ENCODE results near the gene ECHDC3.
A peak's percentile ranks its signal among the peaks of the same experiment; 100 is the strongest.

ECHDC3 gene

DNA sequence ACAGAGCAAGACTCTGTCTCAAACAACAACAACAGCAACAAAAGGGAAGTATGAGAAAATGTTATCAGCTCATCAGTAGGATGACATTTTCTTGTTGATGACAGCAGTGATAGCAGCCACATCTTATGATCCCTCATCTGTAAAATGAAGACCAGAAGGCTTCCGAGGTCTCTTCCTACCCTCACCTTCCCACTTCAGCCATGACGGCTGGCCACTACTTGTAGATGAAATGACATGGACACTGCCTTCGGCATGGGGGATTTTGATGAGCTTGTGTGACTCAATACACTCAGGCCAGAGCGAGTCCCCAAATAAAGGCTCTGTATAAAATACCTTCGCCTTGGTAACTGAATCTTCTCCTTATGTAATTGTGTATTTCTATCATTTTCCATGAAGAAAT, 6.7 kb downstream of the ECHDC3 start:
- no peak for DNase-seq (ENCODE audit: low read depth in 2 of 2)

DNA sequence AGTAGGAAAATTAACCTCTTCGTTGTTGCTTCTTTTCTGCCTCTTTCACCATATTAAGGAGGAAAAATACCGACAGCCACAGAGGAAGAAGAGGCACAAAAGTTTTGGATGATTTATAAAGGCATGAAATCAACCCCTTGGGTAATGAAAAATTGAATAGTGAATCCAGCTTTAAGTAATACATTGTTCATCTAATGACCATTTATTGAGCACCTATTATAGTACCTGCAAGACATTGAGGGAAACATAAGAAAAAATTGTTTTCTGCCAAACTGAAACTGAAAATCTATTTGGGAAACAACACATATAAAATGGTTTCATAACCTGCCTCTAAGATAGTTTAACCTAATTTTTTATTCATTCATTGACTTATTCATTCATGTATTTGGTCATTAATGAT, 8.2 kb downstream of the ECHDC3 start:
- DNase-seq (ENCODE audit: low read depth in 2 of 2): no peak

DNA sequence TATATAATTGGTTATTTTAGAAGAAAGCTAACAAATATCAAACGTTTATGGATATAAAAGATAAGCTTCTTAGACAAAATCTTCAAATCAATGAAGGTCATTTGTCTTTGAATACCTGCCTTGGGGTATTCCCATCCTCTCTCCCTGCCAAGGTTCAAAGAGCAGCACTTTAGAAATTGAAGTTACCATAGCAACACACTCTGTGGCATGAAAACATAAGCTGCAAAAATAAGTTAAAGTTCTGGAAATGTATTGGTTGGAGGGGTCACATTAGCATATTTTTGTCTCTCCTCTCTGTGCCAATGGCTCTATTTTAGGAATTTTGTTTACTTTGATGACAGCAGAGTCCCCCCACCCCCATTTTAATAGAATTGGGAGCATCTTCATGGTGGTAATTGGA, 12.0 kb downstream of the ECHDC3 start:
- no peak for DNase-seq (ENCODE audit: low read depth in 2 of 2)

DNA sequence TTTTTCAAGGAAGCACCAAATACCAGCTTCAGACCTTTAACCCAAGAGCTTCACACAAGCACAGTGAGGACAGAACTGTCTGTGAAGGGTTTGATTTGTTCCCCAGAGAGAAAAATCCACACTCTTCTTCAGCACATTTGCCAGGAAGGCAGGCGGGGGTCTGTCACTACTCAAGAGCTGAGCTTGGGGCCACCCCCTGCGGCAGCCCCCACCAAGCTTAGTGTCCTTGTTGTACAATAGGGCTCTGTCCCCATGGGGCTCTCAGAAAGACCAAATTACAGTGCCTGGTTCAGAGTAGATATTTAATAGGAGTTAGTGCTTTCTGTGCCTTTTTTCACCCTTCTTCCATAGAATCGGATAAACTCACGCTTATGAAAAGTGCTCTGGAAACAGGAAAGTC, 12.4 kb downstream of the ECHDC3 start:
- no peak for DNase-seq (ENCODE audit: low read depth in 2 of 2)

DNA sequence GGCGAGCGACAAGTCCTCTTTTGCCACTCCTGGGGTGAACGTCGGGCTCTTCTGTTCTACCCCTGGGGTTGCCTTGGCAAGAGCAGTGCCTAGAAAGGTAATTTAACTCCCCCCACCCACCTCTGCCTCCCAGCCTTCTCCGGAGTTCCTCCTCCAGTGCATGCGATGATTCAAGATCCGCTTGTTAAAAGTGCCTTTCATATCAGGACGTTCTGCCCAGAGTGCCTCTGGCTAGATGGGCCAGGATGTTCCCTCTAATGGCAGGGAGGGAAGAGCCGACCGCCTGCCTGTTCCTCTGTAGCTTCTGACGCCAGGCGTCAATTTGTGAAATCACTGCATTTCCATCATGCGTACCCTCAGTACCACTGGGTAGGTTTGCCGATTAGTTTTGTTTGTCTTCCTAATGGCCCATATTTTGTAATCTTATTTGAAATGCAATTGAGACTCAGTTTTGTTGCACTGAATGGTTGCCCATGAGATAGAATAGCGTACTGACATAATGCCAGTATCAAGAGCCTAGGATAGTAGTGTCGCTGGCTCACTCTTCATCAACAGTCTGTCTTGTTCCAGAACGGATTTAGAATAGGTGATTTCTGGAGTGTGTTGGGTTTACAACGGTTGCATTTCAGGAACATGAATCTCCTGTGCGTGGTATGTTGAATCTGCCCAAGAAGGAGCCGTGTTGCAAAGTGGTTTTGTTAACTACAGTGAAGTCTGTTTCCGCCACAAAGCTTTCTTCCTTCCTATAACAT, 13.5 kb downstream of the ECHDC3 start:
- no peak for DNase-seq (ENCODE audit: low read depth in 2 of 2)

DNA sequence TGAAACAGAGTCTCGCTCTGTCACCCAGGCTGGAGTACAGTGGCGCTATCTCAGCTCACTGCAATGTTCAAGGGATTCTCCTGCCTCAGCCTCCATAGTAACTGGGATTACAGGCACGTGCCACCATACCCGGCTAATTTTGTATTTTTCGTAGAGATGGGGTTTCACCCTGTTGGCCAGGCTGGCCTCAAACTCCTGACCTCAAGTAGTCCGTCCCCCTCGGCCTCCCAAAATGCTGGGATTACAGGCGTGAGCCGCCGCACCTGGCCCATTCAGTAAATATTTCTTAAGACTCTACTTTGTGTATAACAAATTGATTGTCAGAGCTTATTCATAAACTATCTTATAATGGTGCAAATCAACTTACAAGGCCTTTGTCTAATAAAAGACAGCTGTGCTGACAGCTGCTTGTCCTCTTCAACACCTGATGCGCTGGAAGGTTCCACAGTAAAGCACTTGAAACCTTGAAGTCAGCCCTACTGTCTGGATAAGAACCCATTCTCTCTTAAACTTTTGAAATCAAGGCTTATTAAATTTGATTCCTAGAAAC, 14.7 kb downstream of the ECHDC3 start:
- no peak for DNase-seq (ENCODE audit: low read depth in 2 of 2)

DNA sequence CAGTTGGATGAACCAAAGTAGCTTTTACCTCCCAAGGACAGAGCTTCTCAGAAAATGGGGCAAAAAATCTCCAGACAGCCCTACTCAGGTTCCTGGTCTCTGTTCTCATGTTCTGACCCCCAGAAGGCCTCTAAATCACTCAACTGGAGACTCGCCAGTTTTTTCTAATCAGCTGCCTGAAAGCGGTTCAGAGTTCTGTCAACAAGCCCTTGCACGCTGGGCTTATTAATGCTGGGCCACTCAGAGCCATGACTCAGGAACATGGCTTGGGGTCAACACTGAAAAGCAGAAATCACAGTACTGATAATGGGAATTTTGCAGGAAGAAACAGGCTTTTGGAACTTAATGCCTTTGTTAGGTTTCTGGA, 15.3 kb downstream of the ECHDC3 start:
- DNase-seq (ENCODE audit: low read depth in 2 of 2): no peak

DNA sequence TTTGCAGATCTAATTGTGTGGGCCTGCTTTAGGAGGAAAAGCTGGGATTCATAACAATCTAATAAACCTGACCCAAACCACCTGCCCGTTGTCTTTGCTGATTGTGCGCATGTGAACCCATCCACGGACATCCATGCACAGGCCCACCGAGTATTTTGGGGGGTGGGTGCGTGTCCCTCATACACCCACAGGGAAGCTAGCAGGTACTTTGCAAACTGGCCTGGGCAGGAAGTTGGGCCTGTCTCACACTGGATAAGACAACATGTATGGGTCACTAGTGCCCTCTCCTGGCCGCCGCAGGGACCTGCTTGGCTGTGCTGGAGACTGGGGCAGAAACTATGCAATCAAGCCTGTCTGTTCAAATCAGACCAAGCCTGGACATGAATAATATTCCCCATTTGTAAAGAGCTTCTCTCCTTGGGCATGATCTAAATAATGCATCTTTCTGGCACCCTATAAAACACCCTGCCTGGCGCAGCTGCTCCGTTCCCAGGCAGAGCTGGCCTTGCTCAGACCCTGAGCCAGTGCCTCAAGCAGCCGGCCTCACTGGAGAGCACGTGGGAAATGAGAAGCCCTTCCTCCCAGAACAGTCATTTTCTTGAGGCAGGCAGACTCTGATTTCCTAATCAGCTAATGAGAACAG, 15.8 kb downstream of the ECHDC3 start:
- peak; percentile 74 to 78 for DNase-seq (ENCODE audit: low read depth in 2 of 2)

DNA sequence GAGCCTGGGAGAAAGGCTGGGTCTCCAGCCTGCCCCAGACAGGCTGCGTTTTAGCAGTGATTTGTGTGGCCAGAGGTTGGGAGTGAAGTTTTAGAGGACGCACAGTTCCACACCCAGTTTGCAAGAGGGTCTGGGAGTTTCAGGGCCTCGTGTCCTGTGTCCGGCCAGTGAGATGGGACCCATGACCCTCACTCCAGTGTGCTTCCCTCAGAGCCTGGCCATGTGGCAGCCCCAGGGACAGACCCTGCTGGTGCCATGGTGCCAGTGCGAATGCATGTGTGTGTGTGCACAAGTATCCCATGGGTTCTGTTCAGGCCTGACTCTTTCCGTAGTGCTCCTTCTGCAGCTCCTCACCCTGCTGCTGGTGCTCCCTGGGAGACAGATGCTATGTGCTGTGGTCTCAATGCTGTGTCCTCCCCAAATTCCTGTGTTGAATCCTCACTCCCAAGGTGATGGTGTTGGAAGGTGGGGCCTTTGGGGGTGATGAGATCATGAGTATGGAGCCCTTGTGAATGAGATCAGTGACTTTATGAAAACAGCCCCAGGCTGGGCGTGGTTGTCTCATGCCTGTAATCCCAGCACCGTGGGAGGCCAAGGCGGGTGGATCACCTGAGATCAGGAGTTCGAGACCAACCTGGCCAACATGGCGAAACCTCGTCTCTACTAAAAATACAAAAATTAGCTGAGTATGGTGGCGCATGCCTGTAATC, 16.5 kb downstream of the ECHDC3 start:
- no peak for DNase-seq (ENCODE audit: low read depth in 2 of 2)

DNA sequence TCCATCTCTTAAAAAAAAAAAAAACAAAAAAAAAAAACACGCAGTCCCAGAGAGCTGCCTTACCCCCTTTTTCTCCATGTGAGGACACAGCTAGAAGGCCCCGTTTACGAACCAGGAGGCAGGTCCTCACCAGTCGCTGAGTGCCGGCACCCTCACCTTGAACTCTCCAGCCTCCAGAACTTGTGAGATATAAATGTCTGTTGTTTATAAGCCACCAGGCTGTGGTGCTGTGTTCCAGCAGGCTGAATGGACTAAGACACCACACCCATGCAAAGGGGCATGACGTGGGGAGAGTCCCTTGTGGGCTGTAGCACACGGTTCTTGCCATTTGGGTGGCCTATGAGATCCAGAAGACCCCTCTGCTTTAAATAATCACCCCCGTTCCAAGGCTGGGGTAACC, 17.2 kb downstream of the ECHDC3 start:
- DNase-seq (ENCODE audit: low read depth in 2 of 2): no peak

DNA sequence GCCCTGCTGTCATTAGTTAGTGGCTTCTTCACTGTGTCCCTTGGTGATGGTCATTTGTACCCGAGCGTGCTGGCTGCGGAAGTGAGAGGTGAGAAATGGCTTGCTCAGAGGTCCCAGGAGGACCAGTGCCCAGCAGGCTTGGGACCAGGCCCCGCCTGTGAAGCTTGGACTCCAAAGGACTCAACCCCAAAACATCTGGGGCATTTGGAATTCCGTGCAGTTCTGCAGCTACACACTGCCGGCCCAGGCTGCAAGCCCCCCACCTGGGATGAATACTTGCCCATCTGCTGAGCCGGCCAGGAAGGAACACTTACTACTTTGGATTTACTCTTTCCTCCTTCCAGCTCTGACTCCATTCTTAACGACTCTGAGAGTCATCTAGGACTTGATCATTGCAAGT, 18.0 kb downstream of the ECHDC3 start:
- DNase-seq (ENCODE audit: low read depth in 2 of 2): no peak

DNA sequence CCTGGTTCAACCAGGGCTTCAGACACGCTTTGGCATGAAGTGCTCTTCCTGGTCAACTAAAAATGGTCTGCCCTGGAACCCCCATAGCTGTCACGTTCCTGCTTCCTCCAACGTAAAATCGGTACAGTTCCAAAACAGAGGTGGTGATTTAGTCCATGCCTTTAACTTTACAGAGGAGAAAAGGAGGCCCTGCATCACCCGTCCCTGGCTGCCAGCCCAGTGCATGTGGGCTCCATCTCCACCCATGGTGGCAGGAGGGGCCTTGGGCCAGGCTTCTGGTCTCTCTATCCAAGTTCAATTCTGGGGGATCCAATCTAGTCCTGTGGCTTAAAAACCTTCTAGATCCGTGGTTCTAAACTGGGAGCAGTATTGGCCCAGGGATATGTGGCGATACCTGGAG, 18.7 kb downstream of the ECHDC3 start:
- DNase-seq (ENCODE audit: low read depth in 2 of 2): no peak

DNA sequence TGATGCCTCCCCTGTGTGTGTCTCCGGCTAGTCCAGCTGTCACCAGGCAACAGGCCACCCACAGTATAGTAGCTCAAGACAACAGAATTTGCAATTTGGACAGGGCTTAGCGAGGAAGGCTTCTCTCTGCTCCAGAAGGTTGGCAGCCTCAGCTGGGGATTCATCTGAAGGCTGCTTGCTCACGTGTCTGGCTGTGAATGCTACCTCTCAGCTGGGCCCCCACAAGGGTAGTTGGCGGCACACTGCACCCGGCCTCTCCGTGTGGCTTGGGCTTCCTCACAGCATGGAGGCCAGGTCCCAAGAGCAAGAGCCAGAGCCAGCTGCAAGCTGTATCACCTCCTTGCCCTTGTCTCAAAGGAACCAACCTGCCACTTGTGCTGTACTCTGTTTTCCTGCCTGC, 19.2 kb downstream of the ECHDC3 start:
- DNase-seq (ENCODE audit: low read depth in 2 of 2): no peak

DNA sequence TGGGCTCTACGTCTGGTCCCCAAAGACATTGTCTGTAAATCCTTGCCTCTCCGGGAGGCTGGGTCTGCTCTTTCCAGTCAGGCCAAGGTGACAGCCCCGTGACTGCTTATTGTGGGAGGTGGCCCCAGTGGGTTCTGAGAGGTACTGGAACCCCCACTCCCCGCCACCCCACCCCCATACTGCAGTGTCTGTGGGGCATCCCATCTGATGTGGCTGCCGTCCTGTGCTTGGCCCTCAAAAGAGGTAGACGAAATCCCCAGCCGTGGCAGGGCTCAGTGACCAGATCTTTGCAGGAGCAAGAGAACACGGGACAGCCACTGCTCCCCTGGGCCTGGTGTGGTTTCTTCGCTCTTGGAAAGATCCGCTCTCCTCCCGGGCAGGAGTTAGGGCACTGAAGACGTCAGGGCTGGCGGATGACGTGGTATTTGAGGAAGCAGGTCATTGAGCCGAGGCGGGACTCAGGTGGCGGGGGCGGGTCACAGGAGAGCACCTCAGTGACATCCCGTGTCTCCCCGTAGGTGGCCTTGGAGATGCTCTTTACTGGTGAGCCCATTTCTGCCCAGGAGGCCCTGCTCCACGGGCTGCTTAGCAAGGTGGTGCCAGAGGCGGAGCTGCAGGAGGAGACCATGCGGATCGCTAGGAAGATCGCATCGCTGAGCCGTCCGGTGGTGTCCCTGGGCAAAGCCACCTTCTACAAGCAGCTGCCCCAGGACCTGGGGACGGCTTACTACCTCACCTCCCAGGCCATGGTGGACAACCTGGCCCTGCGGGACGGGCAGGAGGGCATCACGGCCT, 20.7 kb downstream of the ECHDC3 start:
- DNase-seq (ENCODE audit: low read depth in 2 of 2): no peak

DNA sequence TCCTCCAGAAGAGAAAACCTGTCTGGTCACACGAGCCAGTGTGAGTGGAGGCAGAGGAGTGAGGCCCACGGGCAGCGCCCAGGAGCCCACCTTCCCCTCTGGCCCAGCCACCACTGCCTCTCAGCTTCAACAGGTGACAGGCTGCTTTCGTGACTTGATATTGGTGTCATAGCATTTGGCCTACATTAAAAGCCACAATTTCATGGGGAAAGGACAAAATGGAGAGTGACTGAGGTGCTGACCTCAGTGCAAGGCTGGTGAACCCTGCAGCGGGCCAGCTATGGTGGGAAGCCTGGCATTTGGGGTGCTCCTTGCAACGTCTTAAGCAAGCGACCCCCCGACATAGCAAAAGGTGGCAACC, 21.3 kb downstream of the ECHDC3 start:
- no peak for DNase-seq (ENCODE audit: low read depth in 2 of 2)

DNA sequence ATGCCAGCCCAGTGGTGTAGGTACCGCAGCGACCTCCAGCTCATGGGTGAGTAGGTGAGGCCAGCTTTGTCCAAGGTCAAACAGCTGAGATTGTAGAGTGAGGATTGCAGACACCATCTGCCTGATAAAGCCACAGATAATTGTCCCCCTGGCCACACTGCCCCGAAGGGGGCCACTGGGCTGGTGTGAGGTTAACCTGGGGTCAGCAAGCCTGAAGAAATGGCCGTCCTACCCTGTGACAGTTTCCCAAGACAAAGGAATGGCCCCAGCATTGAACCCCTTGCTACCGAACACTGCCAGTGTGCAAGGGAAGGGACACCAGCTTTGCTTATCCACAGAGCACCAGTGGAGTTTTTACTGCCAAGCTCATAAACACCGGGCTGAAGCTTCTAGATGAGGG, 23.0 kb downstream of the ECHDC3 start:
- DNase-seq (ENCODE audit: low read depth in 2 of 2): no peak

DNA sequence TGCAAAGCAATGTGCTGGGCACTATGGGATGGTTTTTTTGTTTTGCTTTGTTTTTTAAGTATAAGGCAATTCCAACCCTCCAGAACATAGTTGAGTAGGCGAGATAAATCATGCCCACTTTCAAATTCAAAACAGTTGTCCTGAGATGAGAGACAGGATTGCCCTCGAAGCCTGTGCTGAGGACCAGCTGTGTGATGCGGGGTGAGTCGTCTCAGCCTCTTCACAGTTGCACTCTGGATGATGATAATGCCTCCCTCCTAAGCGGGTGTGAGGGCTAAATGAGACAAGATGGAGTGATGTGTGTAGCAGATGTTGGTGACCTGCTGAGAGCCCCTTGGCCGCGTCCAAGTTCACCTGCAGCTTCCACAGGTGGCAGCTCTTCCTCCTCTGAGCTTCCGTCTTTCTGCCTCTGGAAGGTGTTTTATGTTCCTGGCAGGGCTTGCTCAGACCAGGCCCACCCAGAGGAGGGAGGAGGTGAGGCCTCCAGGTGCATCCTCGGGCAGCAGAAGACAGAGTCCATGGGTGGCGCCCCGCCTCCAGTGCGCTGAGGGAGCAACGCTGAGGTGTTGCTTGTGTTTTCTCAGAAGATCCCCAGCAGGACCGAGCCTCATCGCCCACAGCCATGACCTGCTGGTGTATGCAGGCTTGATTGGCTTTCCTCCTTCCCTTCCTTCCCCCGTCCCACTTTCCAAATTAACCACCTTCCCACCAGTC, 30.6 kb downstream of the ECHDC3 start:
- no peak for DNase-seq (ENCODE audit: low read depth in 2 of 2)

DNA sequence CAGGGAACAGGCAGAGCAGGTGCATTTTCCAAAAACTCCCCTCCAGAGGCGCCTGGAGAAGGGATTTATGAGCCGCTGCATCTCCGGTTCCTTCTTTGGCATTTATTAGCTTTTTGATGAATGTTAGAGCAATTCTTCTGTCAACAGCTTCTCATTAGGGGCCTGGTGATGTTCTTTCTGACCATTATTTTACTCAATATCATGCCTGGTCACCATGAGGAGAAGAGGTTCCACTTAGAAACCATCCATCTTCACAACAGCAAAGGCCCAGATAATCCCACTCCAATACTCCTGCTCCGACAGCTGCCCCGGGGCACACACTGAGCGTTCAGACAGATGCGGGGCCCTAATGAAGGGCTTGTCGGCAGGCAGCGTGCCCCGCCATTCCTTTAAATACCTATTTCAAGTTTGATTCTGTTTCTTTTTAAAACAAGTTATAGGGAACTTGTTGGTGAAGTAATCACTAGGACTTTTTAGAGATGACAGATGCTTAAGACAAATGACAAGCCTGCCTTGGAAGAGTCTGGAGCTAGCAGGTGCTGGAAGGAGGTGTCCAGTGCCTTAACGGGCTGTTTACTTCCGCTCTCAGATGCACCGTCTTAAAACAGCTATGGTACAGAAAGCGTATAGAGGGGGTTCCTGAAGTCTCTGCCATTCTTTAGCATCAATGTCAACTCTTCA, 31.7 kb downstream of the ECHDC3 start:
- DNase-seq (ENCODE audit: low read depth in 2 of 2): no peak

DNA sequence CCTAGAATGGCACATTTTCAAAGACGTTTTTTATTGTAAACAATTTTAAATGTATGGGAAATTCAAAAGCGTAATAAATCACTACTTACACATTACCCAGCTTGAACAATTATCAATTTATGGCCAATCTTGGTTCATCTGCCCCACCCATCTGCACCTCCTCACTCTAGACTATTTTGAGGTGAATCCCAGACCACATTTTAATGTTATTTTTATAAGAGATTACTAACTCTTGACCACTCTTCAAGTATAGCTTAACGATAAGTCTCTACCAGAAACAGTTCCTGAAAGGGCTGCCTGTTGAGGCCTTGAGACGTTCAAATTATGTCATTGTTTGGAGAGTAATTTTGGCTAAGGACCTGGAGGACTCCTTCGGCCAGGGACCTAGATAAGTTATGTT, 33.2 kb downstream of the ECHDC3 start:
- DNase-seq (ENCODE audit: low read depth in 2 of 2): no peak

DNA sequence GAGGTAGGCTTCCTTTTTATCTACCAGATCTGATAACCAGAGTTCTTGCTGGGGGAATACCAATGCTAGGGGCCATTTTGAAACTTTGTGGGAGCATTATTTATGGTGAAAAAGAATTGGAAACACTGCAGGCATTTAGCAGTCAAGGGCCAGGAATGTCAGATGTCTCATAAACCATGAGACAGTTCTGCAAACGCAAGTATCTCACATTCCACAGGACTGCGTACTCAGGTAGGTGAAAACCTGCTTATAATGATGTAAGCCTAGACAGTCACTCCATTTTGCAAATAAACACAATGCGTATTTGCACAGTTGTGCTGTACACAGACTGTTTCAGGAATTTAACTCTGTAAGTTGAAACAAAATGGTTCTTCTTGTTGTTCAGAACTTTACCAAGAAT, 33.9 kb downstream of the ECHDC3 start:
- DNase-seq (ENCODE audit: low read depth in 2 of 2): no peak

DNA sequence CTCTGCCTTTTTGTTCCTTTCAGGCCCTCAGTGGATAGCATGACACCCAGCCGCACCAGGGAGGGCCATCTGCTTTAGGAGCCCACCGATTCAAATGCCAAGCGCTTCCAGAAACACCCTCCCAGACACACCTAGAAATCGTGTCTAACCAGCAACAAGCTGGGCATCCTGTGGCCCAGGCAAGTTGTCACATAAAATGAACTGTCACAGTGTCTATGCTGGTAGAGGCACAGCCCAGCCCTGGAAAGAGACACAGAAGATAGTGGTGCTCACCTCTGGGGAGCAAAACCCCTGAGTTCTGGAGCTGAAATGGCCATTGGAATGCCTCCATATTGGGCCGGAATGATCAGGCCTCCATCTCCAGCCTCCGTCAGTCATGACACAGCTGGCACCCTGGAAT, 38.9 kb downstream of the ECHDC3 start:
- DNase-seq (ENCODE audit: low read depth in 2 of 2): no peak
